ENCODE measurements around the gene ZC3H10.
A peak's percentile ranks its signal among the peaks of the same experiment; 100 is the strongest.
"Not testable (repeated sequence)": the region's sequence is repeated elsewhere in the genome, so short reads cannot be mapped to it uniquely, and the experiment has no call there.

Gene ZC3H10

GRCh38 chr12:56156464-56157200, 38.6 kb downstream of the ZC3H10 start:
- not testable (repeated sequence) for DNase-seq

GRCh38 chr12:56157201-56158028, 39.3 kb downstream of the ZC3H10 start:
- DNase-seq = peak; percentile 46

GRCh38 chr12:56158029-56158925, 40.2 kb downstream of the ZC3H10 start, which contains the start of gene MYL6:
Gene MYL6, plus strand, starts transcription at chr12:56158359. Its CDS starts 43 bp downstream, at chr12:56158402.
- peak; percentile 85 for DNase-seq

GRCh38 chr12:56158926-56159461, 40.9 kb downstream of the ZC3H10 start:
- DNase-seq = no peak

GRCh38 chr12:56159482-56160192, 41.6 kb downstream of the ZC3H10 start:
- no peak for DNase-seq

- DNase-seq = peak; percentile 42
Measured at GRCh38 chr12:56160193-56160763, 42.2 kb downstream of the ZC3H10 start.

- no peak for DNase-seq
Measured at GRCh38 chr12:56160894-56161689, 43.0 kb downstream of the ZC3H10 start.

- DNase-seq = no peak
Measured at GRCh38 chr12:56161690-56162351, 43.8 kb downstream of the ZC3H10 start.

- no peak for DNase-seq
Measured at GRCh38 chr12:56162468-56163290, 44.6 kb downstream of the ZC3H10 start.

- no peak for DNase-seq
Measured at GRCh38 chr12:56163533-56164344, 45.7 kb downstream of the ZC3H10 start.

GRCh38 chr12:56164345-56164729, 46.3 kb downstream of the ZC3H10 start:
- DNase-seq = no peak

- no peak for DNase-seq
Measured at GRCh38 chr12:56165369-56165768, 47.3 kb downstream of the ZC3H10 start.

GRCh38 chr12:56169229-56169759, 51.2 kb downstream of the ZC3H10 start:
- no peak for DNase-seq

GRCh38 chr12:56172839-56173238, 54.8 kb downstream of the ZC3H10 start:
- DNase-seq = no peak
